Measurements from ENCODE around the gene GUCY2C. TPM values are rescaled to one million over a fixed set of nuclear protein-coding genes. Genes with fewer than 3 reads are reported as not detected.

The GUCY2C gene
- total and polyA plus RNA-seq, 2 donors (not counting 3 experiments of a cell fraction or from before 2014, with no cell fraction given), result not detected

DNA sequence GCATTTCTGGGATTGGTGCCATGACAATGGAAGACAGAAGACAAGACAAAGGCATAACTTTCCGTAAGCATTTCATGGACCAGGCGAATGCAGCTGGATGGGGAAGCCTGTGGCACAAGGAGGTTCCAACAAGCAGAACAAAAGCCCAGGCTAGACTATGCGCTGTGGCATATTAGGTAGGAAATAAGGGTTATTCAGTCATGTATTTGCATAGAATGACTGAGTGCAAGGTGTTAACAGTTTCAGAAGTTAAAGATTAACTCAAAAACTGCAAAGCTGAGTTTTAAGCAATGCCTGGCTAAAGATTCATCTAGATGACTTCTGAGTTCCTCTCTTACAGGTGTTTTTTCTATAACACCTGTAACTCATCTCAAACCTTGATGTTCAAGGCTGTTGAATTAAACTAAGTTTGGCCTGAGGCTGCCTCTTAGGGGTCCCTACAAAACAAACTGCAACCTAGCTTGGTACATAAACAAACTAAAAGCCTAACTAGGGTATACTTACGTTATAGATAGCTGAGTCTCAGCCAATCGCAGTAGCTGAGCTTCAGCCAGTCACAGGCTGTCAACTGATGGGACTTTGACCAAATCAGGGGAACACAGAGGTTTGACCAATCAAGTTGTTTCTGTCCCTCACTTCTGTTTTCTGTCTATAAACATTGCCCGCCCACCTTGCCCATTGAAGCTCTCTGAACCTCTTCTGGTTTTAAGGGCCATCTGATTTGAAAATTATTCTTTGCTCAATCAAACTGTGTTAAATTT lies 76.5 kb downstream of the GUCY2C start:
- intact Hi-C loops (cut with micrococcal nuclease), result loop anchor here (1.0 to 5.0 kb wide), 2 partner anchors 382 to 433 kb away; no protein-coding TSS in a partner anchor
- no TSS peak for BruUV-seq (replicated peaks)
- no peak for FAIRE-seq

DNA sequence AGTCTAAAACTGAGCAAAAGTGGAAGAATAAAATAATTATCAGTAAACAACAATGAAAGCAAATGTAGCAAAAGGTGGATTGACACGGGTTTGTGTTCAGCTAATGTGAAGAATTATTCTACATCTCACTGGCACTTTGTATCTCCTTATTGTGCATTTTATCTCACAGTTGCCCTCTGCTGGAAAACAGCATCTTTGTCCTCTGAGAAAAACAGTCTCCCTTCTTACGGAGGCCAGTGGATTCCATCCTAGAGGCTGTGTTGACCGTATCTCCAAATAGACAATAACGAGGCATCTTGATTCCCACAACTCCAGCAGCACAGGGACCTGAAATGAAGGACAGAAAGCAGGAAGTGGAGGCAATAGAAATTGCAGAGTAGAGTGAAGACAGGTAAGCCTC lies 77.4 kb downstream of the GUCY2C start:
- ChIA-PET CTCF (interaction anchor here (0.7 to 6.6 kb wide), 3 partner anchors 99 to 433 kb away, joined by 3 to 83 read pairs (median 4); no protein-coding TSS in a partner anchor), POLR2A (no interaction called here)
- no peak for TF ChIP-seq JUN (IDR thresholded peaks at IDR 0.05; ENCODE audit: borderline replicate concordance, insufficient read depth, insufficient read length, low read depth)
- TF ChIP-seq, protein P1, sequence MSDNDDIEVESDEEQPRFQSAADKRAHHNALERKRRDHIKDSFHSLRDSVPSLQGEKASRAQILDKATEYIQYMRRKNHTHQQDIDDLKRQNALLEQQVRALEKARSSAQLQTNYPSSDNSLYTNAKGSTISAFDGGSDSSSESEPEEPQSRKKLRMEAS (IDR thresholded peaks at IDR 0.05; ENCODE audit: insufficient read depth, insufficient read length), result no peak
- no peak for TF ChIP-seq POLR2A (IDR thresholded peaks at IDR 0.05; ENCODE audit: low read depth, low read length)
- TF ChIP-seq, protein P2, sequence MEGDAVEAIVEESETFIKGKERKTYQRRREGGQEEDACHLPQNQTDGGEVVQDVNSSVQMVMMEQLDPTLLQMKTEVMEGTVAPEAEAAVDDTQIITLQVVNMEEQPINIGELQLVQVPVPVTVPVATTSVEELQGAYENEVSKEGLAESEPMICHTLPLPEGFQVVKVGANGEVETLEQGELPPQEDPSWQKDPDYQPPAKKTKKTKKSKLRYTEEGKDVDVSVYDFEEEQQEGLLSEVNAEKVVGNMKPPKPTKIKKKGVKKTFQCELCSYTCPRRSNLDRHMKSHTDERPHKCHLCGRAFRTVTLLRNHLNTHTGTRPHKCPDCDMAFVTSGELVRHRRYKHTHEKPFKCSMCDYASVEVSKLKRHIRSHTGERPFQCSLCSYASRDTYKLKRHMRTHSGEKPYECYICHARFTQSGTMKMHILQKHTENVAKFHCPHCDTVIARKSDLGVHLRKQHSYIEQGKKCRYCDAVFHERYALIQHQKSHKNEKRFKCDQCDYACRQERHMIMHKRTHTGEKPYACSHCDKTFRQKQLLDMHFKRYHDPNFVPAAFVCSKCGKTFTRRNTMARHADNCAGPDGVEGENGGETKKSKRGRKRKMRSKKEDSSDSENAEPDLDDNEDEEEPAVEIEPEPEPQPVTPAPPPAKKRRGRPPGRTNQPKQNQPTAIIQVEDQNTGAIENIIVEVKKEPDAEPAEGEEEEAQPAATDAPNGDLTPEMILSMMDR (IDR thresholded peaks at IDR 0.05; ENCODE audit: extremely low read depth in 1 of 2, insufficient read depth in 1 of 2, low read depth in 1 of 2, low read length in 2 of 2), result peak in 1 of 2 donors; percentile 17
- no peaks in the 10 kb centered on the region for H3K4me1 ChIP-seq (ENCODE audit: control insufficient read depth, extremely low read depth, insufficient read depth, low read length)
- H3K4me2 ChIP-seq (ENCODE audit: insufficient read depth, low read length), result no peak overlapping the region
- dilution Hi-C loops (cut with MboI; ENCODE audit: extremely low pct_ligation_motif_present, low sequenced_read_pairs) (no loop called here), intact Hi-C loops (cut with micrococcal nuclease) (loop anchor here (1.0 to 5.0 kb wide), 2 partner anchors 381 to 432 kb away; no protein-coding TSS in a partner anchor)
- H3K36me3 ChIP-seq (ENCODE audit: control insufficient read depth in 2 of 2, extremely low read depth in 1 of 2, insufficient read depth in 2 of 2, low read length in 2 of 2), result no peaks in the 10 kb centered on the region
- H3K9me3 ChIP-seq (replicated peaks; ENCODE audit: control insufficient read depth, insufficient read depth, low read length), result no peaks in the 10 kb centered on the region
- no peaks in the 10 kb centered on the region for H3K9me1 ChIP-seq (replicated peaks; ENCODE audit: control insufficient read depth, extremely low read depth, insufficient read depth, low read length)
- no peak overlapping the region for H3K27ac ChIP-seq (ENCODE audit: insufficient read depth, low read depth, low read length)
- no peak overlapping the region for H2AFZ ChIP-seq (ENCODE audit: low read depth, low read length)
- no peak overlapping the region for H3K9ac ChIP-seq (replicated peaks; ENCODE audit: extremely low read depth, insufficient read depth, low read length)
- H3K27me3 ChIP-seq (ENCODE audit: control insufficient read depth in 2 of 2, insufficient read depth in 2 of 2, low read length in 2 of 2), result peaks cover 0 to 1% of the 10 kb centered on the region in 2 experiments
- no TSS peak for BruUV-seq (replicated peaks)
- H4K20me1 ChIP-seq (replicated peaks; ENCODE audit: control insufficient read depth, extremely low read depth, insufficient read depth, low read length), result no peaks in the 10 kb centered on the region
- FAIRE-seq (no peak), DNase-seq (ENCODE audit: low read depth, low spot score) (peak; percentile 19)
- H3K4me3 ChIP-seq (replicated peaks in 1 of 3; ENCODE audit: insufficient read depth in 1 of 3, low read depth in 1 of 3, low read length in 3 of 3), result no peak overlapping the region
- H3K79me2 ChIP-seq (ENCODE audit: control insufficient read depth, insufficient read depth, low read length), result no peaks in the 10 kb centered on the region

More for the DNA sequence above, 76.5 kb downstream of the GUCY2C start:
- dilution Hi-C loops (cut with MboI; ENCODE audit: extremely low pct_ligation_motif_present, low sequenced_read_pairs), result no loop called here
- Histone ChIP-seq H3K9me1 (replicated peaks; ENCODE audit: control insufficient read depth, extremely low read depth, insufficient read depth, low read length) (no peaks in the 10 kb centered on the region), H3K9me3 (replicated peaks; ENCODE audit: control insufficient read depth, insufficient read depth, low read length) (no peaks in the 10 kb centered on the region), H3K79me2 (ENCODE audit: control insufficient read depth, insufficient read depth, low read length) (no peaks in the 10 kb centered on the region), H3K9ac (replicated peaks; ENCODE audit: extremely low read depth, insufficient read depth, low read length) (no peak overlapping the region), H3K4me1 (ENCODE audit: control insufficient read depth, extremely low read depth, insufficient read depth, low read length) (no peaks in the 10 kb centered on the region), H3K4me3 (replicated peaks in 1 of 3; ENCODE audit: insufficient read depth in 1 of 3, low read depth in 1 of 3, low read length in 3 of 3) (no peak overlapping the region), H2AFZ (ENCODE audit: low read depth, low read length) (no peak overlapping the region), H3K36me3 (ENCODE audit: control insufficient read depth in 2 of 2, extremely low read depth in 1 of 2, insufficient read depth in 2 of 2, low read length in 2 of 2) (no peaks in the 10 kb centered on the region), H4K20me1 (replicated peaks; ENCODE audit: control insufficient read depth, extremely low read depth, insufficient read depth, low read length) (no peaks in the 10 kb centered on the region), H3K27me3 (ENCODE audit: control insufficient read depth in 2 of 2, insufficient read depth in 2 of 2, low read length in 2 of 2) (peaks cover 0 to 1% of the 10 kb centered on the region in 2 experiments), H3K4me2 (ENCODE audit: insufficient read depth, low read length) (no peak overlapping the region), H3K27ac (ENCODE audit: insufficient read depth, low read depth, low read length) (no peak overlapping the region)
- ChIA-PET CTCF (interaction anchor here (0.7 to 6.6 kb wide), 4 partner anchors 100 to 434 kb away, joined by 3 to 83 read pairs (median 4); no protein-coding TSS in a partner anchor), POLR2A (no interaction called here)
- TF ChIP-seq MYC (IDR thresholded peaks at IDR 0.05; ENCODE audit: low read depth, low read length) (no peak), FOS (IDR thresholded peaks at IDR 0.05; ENCODE audit: borderline replicate concordance, insufficient read depth, low read length) (no peak), JUN (IDR thresholded peaks at IDR 0.05; ENCODE audit: borderline replicate concordance, insufficient read depth, insufficient read length, low read depth) (no peak), EZH2 (IDR thresholded peaks at IDR 0.05; ENCODE audit: borderline replicate concordance, low read depth, low read length, severe bottlenecking) (no peak), POLR2A (IDR thresholded peaks at IDR 0.05; ENCODE audit: low read depth, low read length) (no peak), GATA2 (IDR thresholded peaks at IDR 0.05; ENCODE audit: insufficient read depth, insufficient read length, low read depth, low read length) (no peak)
- DNase-seq (ENCODE audit: low read depth, low spot score), result no peak

Data from endothelial cell of umbilical vein (primary cell).